ENCODE results near the gene MTMR4.

MTMR4 gene

DNA sequence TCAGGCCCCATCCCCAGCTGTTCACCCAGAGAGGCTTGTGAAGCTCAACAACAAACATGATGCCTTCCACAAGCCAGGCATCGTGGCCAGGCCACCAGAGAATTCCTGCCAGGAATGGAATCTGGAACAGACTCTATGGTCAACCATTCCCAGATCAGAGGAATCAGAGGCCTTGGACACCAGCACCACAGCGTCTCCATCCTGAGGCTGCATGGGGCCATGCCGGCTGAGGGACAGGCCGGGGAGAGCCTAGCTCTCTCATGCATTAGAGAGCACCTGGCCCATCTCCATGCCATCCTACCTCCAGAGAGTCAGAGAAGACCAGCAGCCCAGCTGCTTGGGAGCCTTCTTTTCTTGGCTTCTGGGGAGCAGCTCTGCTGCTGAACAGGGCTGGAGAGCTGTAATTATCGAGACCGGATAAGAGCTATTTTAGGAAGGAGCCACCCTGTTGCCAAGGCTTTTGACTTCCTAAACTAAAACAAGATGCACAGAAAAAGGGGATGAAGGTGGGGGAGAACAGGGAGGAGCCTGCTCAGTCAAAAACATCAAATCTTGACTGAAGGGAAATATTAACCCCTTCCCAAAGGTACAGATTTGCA, 24.5 kb upstream of the MTMR4 start:
- no peak overlapping the region for H3K27ac ChIP-seq
- no peak for TF ChIP-seq CTCF (IDR thresholded peaks at IDR 0.05)
- no peak for TF ChIP-seq ZFX (IDR thresholded peaks at IDR 0.05; ENCODE audit: borderline replicate concordance)

- TF ChIP-seq CTCF (IDR thresholded peaks at IDR 0.05) (no peak), ZFX (IDR thresholded peaks at IDR 0.05; ENCODE audit: borderline replicate concordance) (no peak)
- H3K27ac ChIP-seq = no peak overlapping the region
These were observed 22.8 kb upstream of the MTMR4 start for GRCh38 chr17:58537266-58537665.

DNA sequence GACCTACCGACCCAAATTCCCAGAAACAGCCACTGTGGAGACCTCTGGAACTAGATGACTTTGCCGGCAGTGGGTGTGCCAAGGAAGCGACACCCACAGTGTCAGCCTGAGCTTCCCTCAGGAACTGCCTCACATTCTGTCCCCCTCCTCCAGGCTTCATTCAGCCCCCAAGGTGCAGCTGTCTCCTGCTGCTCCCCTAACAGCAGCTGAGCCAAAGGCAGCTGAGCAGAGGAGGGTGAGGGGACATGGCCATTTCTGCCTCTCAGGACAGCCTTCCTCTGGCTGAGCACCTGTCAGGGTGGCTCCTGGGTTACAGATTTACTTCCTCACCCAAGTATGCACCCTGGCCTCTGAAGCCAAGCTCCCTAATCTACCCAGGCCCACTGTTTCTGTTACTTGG, 22.1 kb upstream of the MTMR4 start:
- TF ChIP-seq CTCF (IDR thresholded peaks at IDR 0.05) = no peak
- TF ChIP-seq ZFX (IDR thresholded peaks at IDR 0.05; ENCODE audit: borderline replicate concordance) = no peak
- H3K27ac ChIP-seq = no peak overlapping the region

DNA sequence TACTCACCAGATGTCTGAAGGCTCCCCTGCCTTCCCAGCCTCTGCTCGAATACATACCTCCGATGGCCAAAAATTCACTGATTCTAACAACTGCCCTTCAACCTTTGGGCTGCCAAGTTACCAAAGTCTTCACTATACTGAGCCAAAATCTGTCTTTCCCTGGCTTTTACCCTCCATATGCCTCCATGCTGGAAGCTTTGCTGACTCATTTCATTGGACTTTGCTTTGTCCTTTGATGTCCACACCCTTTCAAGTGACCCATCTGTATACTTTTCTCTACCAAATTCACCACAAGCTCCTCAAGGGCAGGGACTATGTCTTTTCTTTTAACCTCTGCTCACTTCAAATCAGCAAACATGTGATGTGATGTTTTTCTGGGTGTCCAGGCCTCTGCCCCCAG, 21.0 kb upstream of the MTMR4 start:
- TF ChIP-seq ZFX (IDR thresholded peaks at IDR 0.05; ENCODE audit: borderline replicate concordance) (no peak), CTCF (IDR thresholded peaks at IDR 0.05) (no peak)
- H3K27ac ChIP-seq = no peak overlapping the region

GRCh38 chr17:58534901-58535421, 20.5 kb upstream of the MTMR4 start:
- no peak overlapping the region for H3K27ac ChIP-seq
- TF ChIP-seq CTCF (IDR thresholded peaks at IDR 0.05) = no peak
- no peak for TF ChIP-seq ZFX (IDR thresholded peaks at IDR 0.05; ENCODE audit: borderline replicate concordance)

GRCh38 chr17:58534331-58534730, 19.9 kb upstream of the MTMR4 start:
- TF ChIP-seq ZFX (IDR thresholded peaks at IDR 0.05; ENCODE audit: borderline replicate concordance) = no peak
- no peak for TF ChIP-seq CTCF (IDR thresholded peaks at IDR 0.05)
- H3K27ac ChIP-seq = no peak overlapping the region

DNA sequence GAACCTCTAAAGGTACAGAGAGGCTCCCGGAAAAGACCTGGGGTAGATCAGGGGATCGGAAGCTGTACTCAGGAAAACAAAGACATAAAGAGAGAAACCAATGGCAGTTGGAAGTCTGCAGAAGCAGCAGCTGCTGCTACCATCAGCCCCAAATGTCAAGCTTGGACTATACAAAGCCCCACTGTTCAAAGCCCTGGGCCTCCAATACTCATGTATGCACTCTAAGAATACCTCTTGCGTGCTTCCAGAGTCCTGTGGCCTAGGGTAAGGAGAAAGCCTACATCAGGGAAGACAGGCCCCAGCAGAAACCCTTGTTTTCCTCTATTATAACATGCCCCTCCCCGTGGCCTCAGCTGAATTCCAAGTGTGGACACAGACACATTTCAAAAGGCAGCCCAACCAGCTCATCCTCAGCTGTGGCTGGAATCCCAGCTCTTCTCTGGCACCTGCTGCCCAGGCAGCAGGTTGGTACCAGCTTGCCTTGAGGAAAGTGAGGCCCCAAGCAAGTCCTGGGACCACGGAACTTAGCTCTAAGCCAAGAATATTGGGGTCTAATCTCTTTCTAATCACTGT, 19.3 kb upstream of the MTMR4 start:
- no peak overlapping the region for H3K27ac ChIP-seq
- no peak for TF ChIP-seq CTCF (IDR thresholded peaks at IDR 0.05)

Measured in 22Rv1 (cell line).